IMR-90 (cell line): ENCODE results near the gene IGF1R. TPM values are rescaled to one million over a fixed set of nuclear protein-coding genes. Genes with fewer than 3 reads are reported as not detected.

ENCODE experiments used
- ATAC-seq: fragments of 200-7000 bp; cut with Tn5 transposase; 2 replicates; pipeline ENCODE4 v1.9.1; 2020; ENCODE audit warnings: low read depth, mild to moderate bottlenecking, moderate library complexity
- BruUV-seq: library from RNA; stranded (reverse); fragments of 400-500 nt; replicated peaks from 2 replicates; lab custom pipeline; 2021; lab: Mats Ljungman, UMichigan
- CTCF ChIA-PET: fragments of 300-600 bp; formaldehyde crosslinking; extraction: SDS; loops from one replicate; lab custom pipeline; 2021; ENCODE audit warnings: antibody characterized with exemption; lab: Yijun Ruan, JAX
- POLR2A ChIA-PET: fragments of 300-600 bp; sonication (Branson Sonifier 250); formaldehyde crosslinking; loops from one replicate; lab custom pipeline; 2022; ENCODE audit warnings: antibody characterized with exemption; ENCODE audit not compliant: unreplicated experiment; lab: Charles Lee
- DNase-seq: peaks from one replicate; pipeline ENCODE4 v3.0.0; 2013
- H2AFZ ChIP-seq: replicated peaks from 2 replicates; pipeline ENCODE3; 2013; ENCODE audit warnings: low read length, mild to moderate bottlenecking; ENCODE audit not compliant: poor library complexity
- H2AK5ac ChIP-seq: 2 replicates; pipeline ENCODE4 v1.6.1; 2013; ENCODE audit warnings: low read depth, low read length, inconsistent platforms
- H2AK9ac ChIP-seq: replicated peaks from 2 replicates; pipeline ENCODE3; 2013; ENCODE audit warnings: mild to moderate bottlenecking, low read depth, low read length, moderate library complexity; ENCODE audit not compliant: poor library complexity
- H2BK120ac ChIP-seq: 2 replicates; pipeline ENCODE4 v1.6.1; 2013; ENCODE audit warnings: low read depth, low read length, inconsistent platforms
- H2BK15ac ChIP-seq: 3 replicates; pipeline ENCODE4 v1.6.1; 2013; ENCODE audit warnings: low read depth, low read length, inconsistent platforms
- H2BK20ac ChIP-seq: 2 replicates; pipeline ENCODE4 v1.6.1; 2013; ENCODE audit warnings: low read depth, mild to moderate bottlenecking, inconsistent platforms, low read length, moderate library complexity
- H2BK5ac ChIP-seq: 2 replicates; pipeline ENCODE4 v1.6.1; 2013; ENCODE audit warnings: mild to moderate bottlenecking, low read depth, low read length, inconsistent platforms; ENCODE audit not compliant: poor library complexity, severe bottlenecking
- H3K14ac ChIP-seq: replicated peaks from 2 replicates; pipeline ENCODE4 v1.6.1; 2013; ENCODE audit warnings: low read depth, low read length, inconsistent platforms
- H3K18ac ChIP-seq: 2 replicates; pipeline ENCODE4 v1.6.1; 2013; ENCODE audit warnings: low read depth, low read length, control low read depth
- H3K23ac ChIP-seq: 2 replicates; pipeline ENCODE4 v1.6.1; 2013; ENCODE audit warnings: low read depth, low read length, inconsistent platforms
- H3K27ac ChIP-seq: 2 replicates; pipeline ENCODE4 v1.5.1; 2013; ENCODE audit warnings: mild to moderate bottlenecking, control low read depth, low read length; ENCODE audit not compliant: insufficient read depth
- H3K27me3 ChIP-seq: 2 replicates; pipeline ENCODE4 v1.6.1; 2013; ENCODE audit warnings: low read length; ENCODE audit not compliant: control insufficient read depth, insufficient read depth
- H3K36me3 ChIP-seq: 2 replicates; pipeline ENCODE4 v1.6.1; 2013; ENCODE audit warnings: low read length, mixed read lengths; ENCODE audit not compliant: control insufficient read depth, insufficient read depth
- H3K4ac ChIP-seq: 2 replicates; pipeline ENCODE4 v1.6.1; 2013; ENCODE audit warnings: low read depth, low read length, inconsistent platforms
- H3K4me1 ChIP-seq: 2 replicates; pipeline ENCODE4 v1.6.1; 2013; ENCODE audit warnings: low read length, mixed read lengths; ENCODE audit not compliant: control insufficient read depth, insufficient read depth
- H3K4me2 ChIP-seq: 2 replicates; pipeline ENCODE4 v1.6.1; 2013; ENCODE audit warnings: low read depth, mild to moderate bottlenecking, control low read depth, low read length, moderate library complexity
- H3K4me3 ChIP-seq: 2 replicates; pipeline ENCODE4 v1.5.1; 2013; ENCODE audit warnings: low read depth, mild to moderate bottlenecking, control low read depth, low read length, moderate library complexity; ENCODE audit not compliant: insufficient read depth
- H3K56ac ChIP-seq: 2 replicates; pipeline ENCODE4 v1.6.1; 2013; ENCODE audit warnings: low read length, inconsistent platforms; ENCODE audit not compliant: insufficient read depth; ENCODE audit errors: extremely low read depth
- H3K79me1 ChIP-seq, 2 experiments: 2 replicates each; pipeline ENCODE4 v1.6.1; 2013; ENCODE audit warnings: low read length in 2 of 2, inconsistent platforms in 1 of 2, low read depth in 1 of 2
- H3K9ac ChIP-seq: 2 replicates; pipeline ENCODE4 v1.6.1; 2013; ENCODE audit warnings: low read depth, low read length, control low read depth
- H3K9me1 ChIP-seq: 2 replicates; pipeline ENCODE4 v1.6.1; 2013; ENCODE audit warnings: low read length, inconsistent platforms; ENCODE audit not compliant: insufficient read depth
- H3K9me3 ChIP-seq: 2 replicates; pipeline ENCODE4 v1.6.1; 2013; ENCODE audit warnings: low read length; ENCODE audit not compliant: control insufficient read depth, insufficient read depth
- H4K20me1 ChIP-seq: 2 replicates; pipeline ENCODE4 v1.6.1; 2013; ENCODE audit warnings: low read length, inconsistent platforms; ENCODE audit not compliant: insufficient read depth
- H4K5ac ChIP-seq: 2 replicates; pipeline ENCODE4 v1.6.1; 2013; ENCODE audit warnings: mild to moderate bottlenecking, low read depth, low read length, control low read depth
- H4K8ac ChIP-seq, 2 experiments: 2 replicates each; pipeline ENCODE4 v1.6.1; 2013; ENCODE audit warnings: low read depth in 2 of 2, low read length in 2 of 2, control low read depth in 1 of 2, inconsistent platforms in 1 of 2
- H4K91ac ChIP-seq: 2 replicates; pipeline ENCODE4 v1.6.1; 2013; ENCODE audit warnings: low read depth, low read length, inconsistent platforms; ENCODE audit not compliant: insufficient read depth
- BHLHE40 ChIP-seq: fragments of 150-350 bp; IDR thresholded peaks from 2 replicates; pipeline ENCODE4 v1.6.1; 2016; ENCODE audit warnings: mild to moderate bottlenecking, low read depth, low read length
- FOS ChIP-seq: fragments of 150-350 bp; IDR thresholded peaks from 2 replicates; pipeline ENCODE4 v1.6.1; 2016; ENCODE audit warnings: low read depth, low read length
- POLR2A ChIP-seq: IDR thresholded peaks from 2 replicates; pipeline ENCODE4 v1.6.1; 2012; ENCODE audit warnings: mild to moderate bottlenecking, low read depth, low read length
- WGBS, 2 experiments: methylation state at CpG; one replicate each; pipeline versions ENCODE4 v1.1.5 to v1.1.7; 2013; ENCODE audit warnings: missing lambda C conversion rate in 2 of 2; ENCODE audit not compliant: insufficient read length in 1 of 2; ENCODE audit errors: extremely low coverage in 2 of 2; 5-methylcytosine and 5-hydroxymethylcytosine counted together
- dilution Hi-C: fragments of 300-500 bp; cut with HindIII; formaldehyde crosslinking; loops from one replicate; pipeline ENCODE4 v1.14.3; 2018; ENCODE audit warnings: low sequenced_read_pairs; ENCODE audit not compliant: unreplicated experiment
- in situ Hi-C: fragments of 300-500 bp; cut with MboI; formaldehyde crosslinking; loops from 3 replicates; pipeline ENCODE4 v1.14.3; 2019; ENCODE audit warnings: low sequenced_read_pairs, inconsistent platforms, mixed read lengths
- intact Hi-C: fragments of 100-400 bp; cut with micrococcal nuclease; formaldehyde crosslinking; loops from 2 replicates; pipeline ENCODE4 v1.10.0; 2022
- polyA plus RNA-seq, 3 experiments: library from polyadenylated mRNA; depleted of rRNA; stranded (reverse); fragments of >200 nt; gene quantifications; 2 replicates each; pipeline ENCODE4 v1.2.3, GENCODE V29; 2012; ENCODE audit warnings: low replicate concordance in 1 of 3
- total RNA-seq: library from RNA; depleted of rRNA; stranded (reverse); fragments of >200 nt; gene quantifications from 2 replicates; pipeline ENCODE4 v1.2.3, GENCODE V29; 2012

IGF1R gene
- total and polyA plus RNA-seq, 2 of the 4 experiments (the other 2 are of a cell fraction): 24.0 to 24.9 TPM

GRCh38 chr15:98668566-98669308, 20.4 kb downstream of the IGF1R start:
- Histone ChIP-seq H3K9me3 (no peaks in the 10 kb centered on the region), H3K4me3 (no peak overlapping the region), H3K18ac (peak overlapping the region; percentile 43; the same call in 1 of the 2 replicates), H3K4me1 (peaks cover 46% of the 10 kb centered on the region), H3K27ac (peak overlapping the region; percentile 39; the same call in 1 of the 2 replicates), H2BK20ac (peak overlapping the region; percentile 33; the same call in 1 of the 2 replicates), H2AFZ (no peak overlapping the region), H2AK5ac (peak overlapping the region; percentile 84; the same call in 1 of the 2 replicates), H4K5ac (no peak overlapping the region), H2AK9ac (peak overlapping the region; percentile 17), H3K4ac (peak overlapping the region; percentile 76; the same call in 1 of the 2 replicates), H3K23ac (peak overlapping the region; percentile 79; the same call in 1 of the 2 replicates), H3K4me2 (peak overlapping the region; percentile 68), H3K36me3 (no peaks in the 10 kb centered on the region), H2BK5ac (peak overlapping the region; percentile 44), H3K14ac (peak overlapping the region; percentile 71), H2BK120ac (peak overlapping the region; percentile 38; the same call in 1 of the 2 replicates), H3K27me3 (no peaks in the 10 kb centered on the region), H4K20me1 (peaks cover 91% of the 10 kb centered on the region), H4K91ac (0 out of 2 replicates have a peak overlapping the region, but pooled peaks have one; percentile 34), H3K9me1 (peaks cover 44% of the 10 kb centered on the region), H3K79me1 (peaks cover 18 to 87% of the 10 kb centered on the region in 2 experiments), H3K56ac (no peak overlapping the region), H3K9ac (0 out of 2 replicates have a peak overlapping the region, but pooled peaks have one; percentile 11), H4K8ac (peak overlapping the region in 1 of 2 experiments; percentile 1; a peak in 1 of 4 replicates), H2BK15ac (peak overlapping the region; percentile 68; the same call in 1 of the 3 replicates)
- TF ChIP-seq POLR2A: no peak
- TF ChIP-seq BHLHE40: peak; percentile 16; the same call in 1 of the 2 replicates
- TF ChIP-seq FOS: peak; percentile 88
- ChIA-PET CTCF (interaction anchor here (0.6 to 1.1 kb wide), 4 partner anchors 9 to 150 kb away, joined by 3 to 4 read pairs (median 3); no protein-coding TSS in a partner anchor), POLR2A (no interaction called here)
- in situ Hi-C loops: no loop called here
- DNase-seq (peak; percentile 80), ATAC-seq (peak; percentile 43)
- dilution Hi-C loops: no loop called here
- 20% methylated on average over 2 of the region's 10 CpGs; no CpG with 5 or more reads in 1 of the 2 experiments for WGBS, 2 experiments
- BruUV-seq: no TSS peak
- intact Hi-C loops: no loop called here
